Measurements from ENCODE around the gene CHPF.

CHPF gene

GRCh38 chr2:219561179-219562048, 17.8 kb upstream of the CHPF start:
- TF ChIP-seq CTCF (IDR thresholded peaks at IDR 0.05; ENCODE audit: low read depth, low read length) = no peak
- no peak overlapping the region for H3K4me3 ChIP-seq (replicated peaks in 1 of 2; ENCODE audit: low read depth in 2 of 2, low read length in 2 of 2)
- DNase-seq (ENCODE audit: low read depth in 2 of 2) = no peak

- TF ChIP-seq CTCF (IDR thresholded peaks at IDR 0.05; ENCODE audit: low read depth, low read length) = no peak
- no peak overlapping the region for H3K4me3 ChIP-seq (replicated peaks in 1 of 2; ENCODE audit: low read depth in 2 of 2, low read length in 2 of 2)
- DNase-seq (ENCODE audit: low read depth in 2 of 2) = no peak
Observed at GRCh38 chr2:219560893-219561178, 17.2 kb upstream of the CHPF start.

- DNase-seq (ENCODE audit: low read depth in 2 of 2) = peak in 1 of 2 donors; percentile 6
- peak; percentile 74 for TF ChIP-seq CTCF (IDR thresholded peaks at IDR 0.05; ENCODE audit: low read depth, low read length)
- H3K4me3 ChIP-seq (replicated peaks in 1 of 2; ENCODE audit: low read depth in 2 of 2, low read length in 2 of 2) = no peak overlapping the region
Observed at GRCh38 chr2:219560037-219560892, 16.7 kb upstream of the CHPF start.

GRCh38 chr2:219559156-219559915, 15.7 kb upstream of the CHPF start:
- peak in 1 of 2 donors; percentile 32 for DNase-seq (ENCODE audit: low read depth in 2 of 2)
- no peak for TF ChIP-seq CTCF (IDR thresholded peaks at IDR 0.05; ENCODE audit: low read depth, low read length)
- H3K4me3 ChIP-seq (replicated peaks in 1 of 2; ENCODE audit: low read depth in 2 of 2, low read length in 2 of 2) = no peak overlapping the region

- DNase-seq (ENCODE audit: low read depth in 2 of 2) = no peak
Observed at GRCh38 chr2:219557791-219558785, 14.5 kb upstream of the CHPF start.

More at GRCh38 chr2:219557791-219558785, 14.5 kb upstream of the CHPF start:
- TF ChIP-seq CTCF (IDR thresholded peaks at IDR 0.05; ENCODE audit: low read depth, low read length) = no peak
- no peak overlapping the region for H3K4me3 ChIP-seq (replicated peaks in 1 of 2; ENCODE audit: low read depth in 2 of 2, low read length in 2 of 2)
